Calu3 (cell line): ENCODE results near the gene CDK14. TPM values are rescaled to one million over a fixed set of nuclear protein-coding genes. Genes with fewer than 3 reads are reported as not detected.

Experiments used
- BruUV-seq: library from RNA; stranded (reverse); fragments of 400-500 nt; replicated peaks from 2 replicates; lab custom pipeline; 2021; lab: Mats Ljungman, UMichigan
- CTCF ChIA-PET: fragments of 300-600 bp; sonication (Branson Sonifier 250); formaldehyde crosslinking; loops from one replicate; lab custom pipeline; 2022; ENCODE audit warnings: antibody characterized with exemption; lab: Charles Lee
- DNase-seq: peaks from one replicate; pipeline ENCODE4 v3.0.0; 2022
- H3K27ac Mint-ChIP-seq: one replicate; pipeline ENCODE4 v1.8.0; 2022; ENCODE audit warnings: mixed read lengths; ENCODE audit not compliant: unreplicated experiment
- H3K27me3 Mint-ChIP-seq: one replicate; pipeline ENCODE4 v1.8.0; 2022; ENCODE audit warnings: mixed read lengths; ENCODE audit not compliant: unreplicated experiment
- H3K36me3 Mint-ChIP-seq: one replicate; pipeline ENCODE4 v1.8.0; 2022; ENCODE audit warnings: mild to moderate bottlenecking, moderate library complexity, mixed read lengths; ENCODE audit not compliant: insufficient read depth, unreplicated experiment
- H3K4me1 Mint-ChIP-seq: one replicate; pipeline ENCODE4 v1.8.0; 2022; ENCODE audit warnings: mild to moderate bottlenecking, low read depth, mixed read lengths; ENCODE audit not compliant: unreplicated experiment
- H3K4me3 Mint-ChIP-seq: one replicate; pipeline ENCODE4 v1.8.0; 2022; ENCODE audit warnings: mild to moderate bottlenecking, low read depth, moderate library complexity, mixed read lengths; ENCODE audit not compliant: unreplicated experiment
- H3K9me3 Mint-ChIP-seq: one replicate; pipeline ENCODE4 v1.8.0; 2022; ENCODE audit warnings: low read depth, mixed read lengths; ENCODE audit not compliant: unreplicated experiment
- intact Hi-C: fragments of 100-400 bp; cut with micrococcal nuclease; formaldehyde crosslinking; loops from one replicate; pipeline ENCODE4 v1.10.0; 2022; ENCODE audit not compliant: unreplicated experiment
- total RNA-seq: library from RNA; stranded (reverse); gene quantifications from 2 replicates; pipeline ENCODE4 v1.2.3, GENCODE V29; 2022
- TF ChIP-seq, protein P1 (sequence below): fragments of 200-600 bp; IDR thresholded peaks from one replicate; pipeline ENCODE4 v1.8.0; 2022; ENCODE audit warnings: antibody characterized with exemption; ENCODE audit not compliant: unreplicated experiment

The CDK14 gene
- total RNA-seq, 1 experiment from 2014 or later = 29.4 TPM

DNA sequence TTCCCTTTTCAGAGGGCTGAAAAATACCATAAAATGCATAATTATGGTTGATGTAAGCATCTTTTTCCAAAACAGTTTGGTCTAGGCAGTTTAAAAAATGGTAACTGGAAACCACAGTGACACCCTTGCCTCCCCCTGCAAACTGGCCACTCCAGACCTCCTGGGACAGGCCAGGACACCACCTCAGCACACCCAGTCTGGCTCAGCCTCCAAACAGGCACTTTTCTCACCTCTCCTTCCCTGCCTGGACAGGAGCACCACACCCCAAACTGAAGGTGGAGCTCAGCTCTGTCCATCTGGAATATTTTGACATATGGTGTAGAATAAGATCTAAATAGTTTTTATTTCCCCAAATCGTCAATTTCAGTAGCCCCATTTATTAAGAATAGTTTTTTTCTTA lies 78.5 kb downstream of the CDK14 start:
- Mint-ChIP-seq H3K36me3 (no peaks in the 10 kb centered on the region), H3K4me1 (peaks cover 16% of the 10 kb centered on the region), H3K27ac (no peak overlapping the region), H3K27me3 (no peaks in the 10 kb centered on the region), H3K9me3 (no peaks in the 10 kb centered on the region), H3K4me3 (no peak overlapping the region)
- intact Hi-C loops = no loop called here
- DNase-seq = no peak
- TF ChIP-seq, protein P1, sequence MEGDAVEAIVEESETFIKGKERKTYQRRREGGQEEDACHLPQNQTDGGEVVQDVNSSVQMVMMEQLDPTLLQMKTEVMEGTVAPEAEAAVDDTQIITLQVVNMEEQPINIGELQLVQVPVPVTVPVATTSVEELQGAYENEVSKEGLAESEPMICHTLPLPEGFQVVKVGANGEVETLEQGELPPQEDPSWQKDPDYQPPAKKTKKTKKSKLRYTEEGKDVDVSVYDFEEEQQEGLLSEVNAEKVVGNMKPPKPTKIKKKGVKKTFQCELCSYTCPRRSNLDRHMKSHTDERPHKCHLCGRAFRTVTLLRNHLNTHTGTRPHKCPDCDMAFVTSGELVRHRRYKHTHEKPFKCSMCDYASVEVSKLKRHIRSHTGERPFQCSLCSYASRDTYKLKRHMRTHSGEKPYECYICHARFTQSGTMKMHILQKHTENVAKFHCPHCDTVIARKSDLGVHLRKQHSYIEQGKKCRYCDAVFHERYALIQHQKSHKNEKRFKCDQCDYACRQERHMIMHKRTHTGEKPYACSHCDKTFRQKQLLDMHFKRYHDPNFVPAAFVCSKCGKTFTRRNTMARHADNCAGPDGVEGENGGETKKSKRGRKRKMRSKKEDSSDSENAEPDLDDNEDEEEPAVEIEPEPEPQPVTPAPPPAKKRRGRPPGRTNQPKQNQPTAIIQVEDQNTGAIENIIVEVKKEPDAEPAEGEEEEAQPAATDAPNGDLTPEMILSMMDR = no peak
- no TSS peak for BruUV-seq
- CTCF ChIA-PET = no interaction called here

DNA sequence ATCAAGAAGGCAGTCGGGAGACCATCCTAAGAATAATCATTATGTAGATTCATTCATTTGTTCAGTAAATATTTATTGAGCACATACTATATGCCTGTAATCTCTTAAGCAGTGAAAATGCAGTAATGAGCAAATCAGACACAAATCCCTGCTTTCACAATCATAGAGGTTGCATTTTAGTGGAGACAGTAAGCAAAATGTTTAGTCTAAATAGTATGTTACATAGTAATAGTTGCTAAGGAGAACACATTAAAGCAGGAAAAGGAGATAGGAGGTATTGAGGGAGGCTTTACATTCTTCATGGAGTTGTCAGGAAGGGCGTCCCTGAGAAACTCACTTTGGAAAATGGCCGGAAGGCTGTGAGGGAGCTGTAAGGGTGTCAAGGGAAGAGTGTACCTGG lies 79.9 kb downstream of the CDK14 start:
- intact Hi-C loops = no loop called here
- Mint-ChIP-seq H3K27me3 (no peaks in the 10 kb centered on the region), H3K4me1 (peaks cover 16% of the 10 kb centered on the region), H3K9me3 (no peaks in the 10 kb centered on the region), H3K4me3 (no peak overlapping the region), H3K36me3 (no peaks in the 10 kb centered on the region), H3K27ac (no peak overlapping the region)
- CTCF ChIA-PET = no interaction called here
- BruUV-seq = no TSS peak
- no peak for DNase-seq
- TF ChIP-seq, protein P1 = no peak

DNA sequence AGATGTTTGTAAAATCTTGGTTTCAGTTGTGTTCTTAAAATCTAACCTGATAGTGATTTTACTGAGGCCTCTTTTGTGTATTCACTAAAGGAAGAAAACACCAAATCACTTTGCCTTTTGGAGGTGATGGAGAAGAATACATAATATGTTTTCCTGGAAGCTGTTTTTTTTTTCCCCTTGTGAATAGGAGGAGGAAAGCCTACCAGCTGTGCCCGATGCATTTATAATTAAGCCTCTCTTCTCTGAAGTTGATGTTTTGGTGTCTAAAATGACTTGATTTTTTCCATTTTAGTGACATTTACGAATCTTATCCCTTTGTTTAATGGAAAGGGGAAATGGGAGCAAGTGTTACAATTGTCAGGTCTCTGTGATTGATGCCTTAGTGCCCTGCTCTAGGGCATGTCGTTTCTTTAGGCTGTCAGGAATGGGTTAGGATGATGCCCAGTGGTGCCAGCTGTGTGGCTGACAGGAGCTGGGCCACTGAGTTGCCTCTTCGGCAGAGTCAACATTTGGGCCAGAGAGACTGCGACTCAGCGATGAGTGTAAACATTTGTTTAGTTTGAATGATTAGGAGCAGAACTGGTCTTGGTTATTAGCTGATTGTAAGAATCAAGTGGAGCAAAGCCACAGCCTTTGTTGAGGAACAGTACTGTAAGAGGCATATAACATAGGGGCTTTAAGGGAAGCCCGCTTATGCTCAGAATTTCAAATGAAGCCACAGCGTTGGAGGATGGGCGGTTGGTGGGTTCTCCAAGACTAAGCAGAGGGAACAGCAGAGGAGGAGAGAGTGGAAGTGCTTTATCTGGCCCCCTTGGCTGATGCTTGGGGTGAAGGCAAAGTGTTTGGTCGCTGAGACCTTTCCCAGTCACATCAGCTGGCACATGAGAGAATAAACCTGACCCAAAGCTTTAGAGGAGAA lies 81.6 kb downstream of the CDK14 start:
- TF ChIP-seq, protein P1 = no peak
- intact Hi-C loops = no loop called here
- no TSS peak for BruUV-seq
- no peaks in the 10 kb centered on the region for H3K36me3 Mint-ChIP-seq
- H3K27me3 Mint-ChIP-seq = no peaks in the 10 kb centered on the region
- no peaks in the 10 kb centered on the region for H3K9me3 Mint-ChIP-seq
- DNase-seq = no peak
- H3K4me1 Mint-ChIP-seq = peaks cover 16% of the 10 kb centered on the region
- no peak overlapping the region for H3K4me3 Mint-ChIP-seq
- CTCF ChIA-PET = interaction anchor here (0.9 to 1.4 kb wide), 2 partner anchors 223 to 360 kb away, joined by 3 read pairs; no protein-coding TSS in a partner anchor
- no peak overlapping the region for H3K27ac Mint-ChIP-seq

DNA sequence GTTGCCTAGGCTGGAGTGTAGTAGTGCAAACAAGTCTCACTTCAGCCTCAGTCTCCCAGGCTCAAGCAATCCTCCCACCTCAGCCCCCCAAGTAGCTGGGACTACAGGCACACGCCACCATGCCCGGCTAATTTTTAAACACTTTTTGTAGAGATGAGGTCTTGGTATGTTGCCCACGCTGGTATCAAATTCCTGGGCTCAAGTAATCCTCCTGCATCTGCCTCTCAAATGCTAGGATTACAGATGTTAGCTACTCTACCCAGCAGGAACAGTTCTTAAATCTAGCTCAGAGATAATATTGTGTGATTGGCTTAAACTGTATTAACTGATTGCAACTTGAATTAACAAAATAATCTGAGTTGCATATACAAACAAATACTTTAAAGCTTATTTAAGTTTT lies 82.9 kb downstream of the CDK14 start:
- Mint-ChIP-seq H3K4me1 (peaks cover 16% of the 10 kb centered on the region), H3K4me3 (no peak overlapping the region), H3K27me3 (no peaks in the 10 kb centered on the region), H3K9me3 (no peaks in the 10 kb centered on the region), H3K27ac (no peak overlapping the region), H3K36me3 (no peaks in the 10 kb centered on the region)
- DNase-seq = no peak
- BruUV-seq = no TSS peak
- TF ChIP-seq, protein P1 = no peak
- CTCF ChIA-PET = interaction anchor here (0.6 kb wide), 1 partner anchor 82 kb away, joined by 4 read pairs; no protein-coding TSS in a partner anchor
- intact Hi-C loops = no loop called here
